Mononuclear cell (primary cell): ENCODE results near the gene GARS1. TPM values are rescaled to one million over a fixed set of nuclear protein-coding genes. Genes with fewer than 3 reads are reported as not detected.

Experiments used
- H3K27me3 ChIP-seq: 2 replicates; pipeline ENCODE4 v1.6.0; 2011; ENCODE audit warnings: low read length, control low read depth; ENCODE audit not compliant: insufficient read depth
- H3K4me1 ChIP-seq: 2 replicates; pipeline ENCODE4 v1.5.1; 2011; ENCODE audit warnings: mild to moderate bottlenecking, low read length, control low read depth; ENCODE audit not compliant: insufficient read depth
- H3K4me3 ChIP-seq: 2 replicates; pipeline ENCODE4 v1.5.1; 2011; ENCODE audit warnings: mild to moderate bottlenecking, low read length, moderate library complexity
- H3K9me3 ChIP-seq: 2 replicates; pipeline ENCODE4 v1.5.1; 2011; ENCODE audit warnings: low read depth, mild to moderate bottlenecking, control low read depth, low read length
- total RNA-seq: library from RNA; depleted of rRNA; stranded (reverse); fragments of >200 nt; gene quantifications from one replicate; pipeline ENCODE4 v1.2.3, GENCODE V29; 2012

The GARS1 gene, protein sequence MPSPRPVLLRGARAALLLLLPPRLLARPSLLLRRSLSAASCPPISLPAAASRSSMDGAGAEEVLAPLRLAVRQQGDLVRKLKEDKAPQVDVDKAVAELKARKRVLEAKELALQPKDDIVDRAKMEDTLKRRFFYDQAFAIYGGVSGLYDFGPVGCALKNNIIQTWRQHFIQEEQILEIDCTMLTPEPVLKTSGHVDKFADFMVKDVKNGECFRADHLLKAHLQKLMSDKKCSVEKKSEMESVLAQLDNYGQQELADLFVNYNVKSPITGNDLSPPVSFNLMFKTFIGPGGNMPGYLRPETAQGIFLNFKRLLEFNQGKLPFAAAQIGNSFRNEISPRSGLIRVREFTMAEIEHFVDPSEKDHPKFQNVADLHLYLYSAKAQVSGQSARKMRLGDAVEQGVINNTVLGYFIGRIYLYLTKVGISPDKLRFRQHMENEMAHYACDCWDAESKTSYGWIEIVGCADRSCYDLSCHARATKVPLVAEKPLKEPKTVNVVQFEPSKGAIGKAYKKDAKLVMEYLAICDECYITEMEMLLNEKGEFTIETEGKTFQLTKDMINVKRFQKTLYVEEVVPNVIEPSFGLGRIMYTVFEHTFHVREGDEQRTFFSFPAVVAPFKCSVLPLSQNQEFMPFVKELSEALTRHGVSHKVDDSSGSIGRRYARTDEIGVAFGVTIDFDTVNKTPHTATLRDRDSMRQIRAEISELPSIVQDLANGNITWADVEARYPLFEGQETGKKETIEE
- total RNA-seq, result 74.0 TPM

GRCh38 chr7:30594540-30595435 lies at the start of gene GARS1:
TSS of gene GARS1 (plus strand) at chr7:30594878. CDS start at chr7:30594922, 44 bp downstream.
- Histone ChIP-seq H3K9me3 (no peaks in the 10 kb centered on the region), H3K27me3 (no peaks in the 10 kb centered on the region), H3K4me3 (peak within 1 kb of the TSS; percentile 91), H3K4me1 (peaks cover 30% of the 10 kb centered on the region)

GRCh38 chr7:30545791-30546555 lies 48.7 kb upstream of the GARS1 start:
- no peaks in the 10 kb centered on the region for H3K27me3 ChIP-seq
- H3K4me3 ChIP-seq, result no peak overlapping the region
- peaks cover 4% of the 10 kb centered on the region for H3K4me1 ChIP-seq
- no peaks in the 10 kb centered on the region for H3K9me3 ChIP-seq

DNA sequence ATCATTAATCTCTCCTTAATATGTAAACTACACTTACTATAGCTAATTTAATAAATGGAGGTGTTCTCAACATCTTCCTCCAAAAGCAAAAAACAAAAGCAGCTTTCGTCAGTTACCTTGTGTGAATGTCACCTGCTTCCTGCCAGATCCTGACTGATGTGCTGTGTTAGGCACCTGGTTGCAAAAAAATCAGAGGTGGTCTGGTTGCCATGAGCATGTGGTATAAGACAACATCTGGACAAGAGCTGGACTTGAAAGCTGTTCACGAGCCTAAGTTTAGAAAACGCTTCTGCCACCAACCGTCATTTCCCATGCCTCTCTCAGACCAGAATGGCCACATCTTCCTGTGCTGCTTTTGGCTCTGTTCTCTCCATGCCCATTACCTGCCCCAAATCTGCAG lies 48.1 kb upstream of the GARS1 start:
- Histone ChIP-seq H3K9me3 (no peaks in the 10 kb centered on the region), H3K27me3 (no peaks in the 10 kb centered on the region), H3K4me3 (no peak overlapping the region), H3K4me1 (peaks cover 9% of the 10 kb centered on the region)

- Histone ChIP-seq H3K27me3 (no peaks in the 10 kb centered on the region), H3K4me1 (peaks cover 9% of the 10 kb centered on the region), H3K9me3 (no peaks in the 10 kb centered on the region), H3K4me3 (no peak overlapping the region)
Observed at GRCh38 chr7:30548845-30549244, 45.8 kb upstream of the GARS1 start.

DNA sequence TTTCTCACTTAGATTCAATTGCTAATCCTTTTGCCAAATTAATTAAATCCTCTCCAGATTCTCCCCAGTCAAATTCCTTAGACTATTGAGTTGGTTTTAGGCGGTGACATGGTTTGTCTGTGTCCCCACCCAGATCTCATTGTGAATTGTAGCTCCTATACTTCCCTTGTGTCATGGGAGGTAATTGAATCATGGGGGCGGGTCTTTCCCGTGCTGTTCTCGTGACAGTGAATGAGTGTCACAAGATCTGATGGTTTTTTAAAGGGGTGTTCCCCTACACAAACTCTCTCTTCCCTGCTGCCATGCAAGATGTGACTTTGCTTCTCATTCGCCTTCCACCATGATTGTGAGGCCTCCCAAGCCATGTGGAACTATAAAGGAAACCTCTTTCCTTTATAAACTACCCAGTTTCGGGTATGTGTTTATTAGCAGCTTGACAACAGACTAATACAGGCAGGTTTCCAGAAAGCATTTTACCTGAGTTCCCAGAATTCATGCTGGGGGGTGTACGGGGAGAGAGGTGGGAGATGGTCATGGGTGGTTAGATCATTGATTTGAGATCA lies 44.7 kb upstream of the GARS1 start:
- Histone ChIP-seq H3K27me3 (no peaks in the 10 kb centered on the region), H3K4me3 (no peak overlapping the region), H3K9me3 (no peaks in the 10 kb centered on the region), H3K4me1 (peaks cover 9% of the 10 kb centered on the region)

GRCh38 chr7:30552330-30552729 lies 42.3 kb upstream of the GARS1 start:
- Histone ChIP-seq H3K4me1 (peaks cover 9% of the 10 kb centered on the region), H3K27me3 (no peaks in the 10 kb centered on the region), H3K9me3 (no peaks in the 10 kb centered on the region), H3K4me3 (no peak overlapping the region)

DNA sequence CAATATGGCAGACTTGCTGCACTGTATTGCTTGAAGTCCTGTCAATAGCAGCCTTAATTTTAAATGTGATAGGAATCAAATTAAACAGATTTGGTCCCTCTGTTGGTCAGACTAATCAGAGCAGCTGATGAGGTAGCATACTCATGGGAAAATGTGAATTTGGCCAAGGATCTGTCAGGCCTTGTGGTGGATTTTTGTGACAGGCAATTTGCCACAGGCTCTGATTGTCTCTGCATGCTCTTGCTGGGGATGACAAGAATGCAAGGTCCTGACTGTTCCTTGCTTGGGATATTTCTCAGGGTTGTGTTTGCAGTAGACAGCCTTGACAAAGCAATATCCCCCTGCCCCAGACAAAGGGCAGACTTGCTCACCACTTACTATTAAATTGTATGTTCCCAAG lies 41.5 kb upstream of the GARS1 start:
- Histone ChIP-seq H3K4me3 (no peak overlapping the region), H3K27me3 (no peaks in the 10 kb centered on the region), H3K4me1 (peaks cover 9% of the 10 kb centered on the region), H3K9me3 (no peaks in the 10 kb centered on the region)

DNA sequence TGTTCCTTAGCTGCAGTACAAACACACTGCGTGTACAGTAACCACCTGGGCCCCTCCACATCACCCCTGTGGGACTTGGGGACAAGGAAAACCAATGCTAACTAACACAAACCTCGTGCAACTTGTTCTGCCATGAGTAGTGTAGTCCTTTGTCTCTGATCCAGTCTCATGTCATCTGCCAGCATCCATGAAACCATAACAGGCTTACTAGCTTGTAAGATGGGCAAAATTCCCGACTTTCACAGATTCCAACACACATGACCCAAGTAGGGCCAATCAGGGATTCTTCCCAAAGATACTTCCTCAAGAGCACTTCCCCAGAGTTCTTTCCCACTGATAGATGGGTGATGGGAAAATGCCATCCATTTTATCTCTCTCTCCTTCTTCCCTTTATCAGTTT lies 41.1 kb upstream of the GARS1 start:
- Histone ChIP-seq H3K27me3 (no peaks in the 10 kb centered on the region), H3K9me3 (no peaks in the 10 kb centered on the region), H3K4me1 (peaks cover 9% of the 10 kb centered on the region), H3K4me3 (no peak overlapping the region)

- Histone ChIP-seq H3K4me3 (no peak overlapping the region), H3K4me1 (peaks cover 9% of the 10 kb centered on the region), H3K27me3 (no peaks in the 10 kb centered on the region), H3K9me3 (no peaks in the 10 kb centered on the region)
Observed at GRCh38 chr7:30555525-30555924, 39.2 kb upstream of the GARS1 start.

DNA sequence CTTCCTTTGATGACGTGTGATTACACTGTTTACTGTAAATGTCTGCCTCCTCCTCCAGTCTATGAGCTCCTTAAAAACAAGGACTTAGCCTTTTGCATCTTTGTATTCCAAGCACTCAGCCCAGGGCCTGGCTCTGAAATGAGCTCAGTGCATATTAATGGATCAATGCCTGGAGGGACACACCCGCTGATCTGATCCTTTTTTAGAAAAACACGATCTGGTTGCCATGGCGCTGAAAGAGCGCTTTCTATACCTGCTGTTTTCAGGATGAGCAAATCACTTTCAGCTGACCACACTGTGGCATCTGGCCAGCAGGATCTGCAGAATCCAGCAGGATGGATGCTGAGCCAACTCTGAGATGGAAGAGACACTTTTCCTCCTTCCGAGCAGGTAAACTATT lies 37.8 kb upstream of the GARS1 start:
- Histone ChIP-seq H3K27me3 (no peaks in the 10 kb centered on the region), H3K4me3 (no peak overlapping the region), H3K4me1 (no peaks in the 10 kb centered on the region), H3K9me3 (no peaks in the 10 kb centered on the region)

DNA sequence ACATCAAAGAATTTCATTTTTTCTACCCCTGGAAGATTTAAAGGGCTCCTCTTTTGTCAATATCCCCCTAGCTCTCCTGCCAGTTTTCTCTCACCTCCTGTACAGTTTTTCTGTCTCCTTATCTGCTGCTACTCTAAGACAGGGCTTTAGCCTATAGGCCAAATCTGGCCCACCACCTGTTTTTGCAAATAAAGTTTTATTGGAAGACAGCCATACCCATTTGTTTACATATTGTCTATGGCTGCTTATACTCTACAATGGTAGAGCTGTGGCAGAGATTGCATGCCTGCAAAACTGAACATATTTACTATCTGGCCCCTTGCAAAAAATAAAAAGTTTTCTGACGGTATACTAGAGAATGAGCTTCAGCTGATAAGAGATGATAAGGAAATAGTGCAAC lies 37.4 kb upstream of the GARS1 start:
- H3K27me3 ChIP-seq, result no peaks in the 10 kb centered on the region
- no peak overlapping the region for H3K4me3 ChIP-seq
- H3K9me3 ChIP-seq, result no peaks in the 10 kb centered on the region
- no peaks in the 10 kb centered on the region for H3K4me1 ChIP-seq

DNA sequence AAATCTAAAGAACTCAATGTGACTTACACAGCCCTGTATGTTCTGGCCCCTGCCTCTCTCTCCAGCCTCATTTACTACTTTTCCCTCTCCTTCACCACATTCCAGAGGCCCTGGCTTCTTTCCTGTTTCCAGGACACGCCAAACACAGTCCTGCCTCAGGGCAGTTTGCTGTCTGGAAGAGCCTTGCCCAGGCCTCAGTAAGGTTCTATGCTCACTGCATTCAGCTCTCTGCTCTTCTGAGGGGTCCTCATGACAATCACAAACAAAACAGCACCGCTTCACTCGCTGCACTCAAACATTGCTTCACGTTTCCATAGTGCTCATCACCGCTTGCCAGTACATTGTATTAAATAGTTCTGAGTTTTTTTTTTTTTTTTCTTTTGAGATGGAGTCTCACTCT lies 35.1 kb upstream of the GARS1 start:
- Histone ChIP-seq H3K4me3 (no peak overlapping the region), H3K27me3 (no peaks in the 10 kb centered on the region), H3K9me3 (no peaks in the 10 kb centered on the region), H3K4me1 (no peaks in the 10 kb centered on the region)

GRCh38 chr7:30561389-30561788 lies 33.3 kb upstream of the GARS1 start:
- no peak overlapping the region for H3K4me3 ChIP-seq
- H3K9me3 ChIP-seq, result no peaks in the 10 kb centered on the region
- no peaks in the 10 kb centered on the region for H3K27me3 ChIP-seq
- H3K4me1 ChIP-seq, result no peaks in the 10 kb centered on the region

GRCh38 chr7:30562498-30562897 lies 32.2 kb upstream of the GARS1 start:
- H3K9me3 ChIP-seq, result no peaks in the 10 kb centered on the region

More at GRCh38 chr7:30562498-30562897, 32.2 kb upstream of the GARS1 start:
- no peaks in the 10 kb centered on the region for H3K27me3 ChIP-seq
- no peaks in the 10 kb centered on the region for H3K4me1 ChIP-seq
- H3K4me3 ChIP-seq, result no peak overlapping the region
